ENCODE data around the gene STRN4.

The STRN4 gene

GRCh38 chr19:46727757-46728156, 18.5 kb downstream of the STRN4 start:
- in situ Hi-C loops (cut with MboI; ENCODE audit: low sequenced_read_pairs): no loop called here

DNA sequence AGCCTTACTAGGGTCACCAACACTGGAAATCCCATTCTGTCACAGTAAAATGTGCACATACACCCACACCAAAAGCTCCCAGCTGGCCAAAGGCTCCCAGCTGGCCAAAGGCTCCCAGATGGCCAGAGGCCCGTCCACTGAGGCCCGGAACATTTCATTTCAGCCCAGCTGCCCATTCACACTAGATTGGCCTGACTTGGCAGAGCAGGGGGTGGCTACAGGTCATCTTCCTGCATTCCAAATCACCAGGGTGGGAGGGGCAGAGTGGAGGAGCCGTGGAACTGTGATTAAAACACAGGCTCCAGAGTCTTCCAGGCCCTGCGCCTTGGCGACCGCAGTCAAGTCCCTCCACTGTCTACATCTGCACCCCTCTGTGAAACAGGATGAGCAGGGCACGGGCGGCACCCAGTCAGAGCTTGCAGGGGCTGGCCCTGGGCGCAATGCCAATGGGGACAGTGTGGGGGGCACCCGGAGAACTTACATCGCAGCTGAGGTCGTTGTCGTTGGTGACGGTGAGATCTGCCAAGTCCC, 19.2 kb downstream of the STRN4 start:
- in situ Hi-C loops (cut with MboI; ENCODE audit: low sequenced_read_pairs): no loop called here

DNA sequence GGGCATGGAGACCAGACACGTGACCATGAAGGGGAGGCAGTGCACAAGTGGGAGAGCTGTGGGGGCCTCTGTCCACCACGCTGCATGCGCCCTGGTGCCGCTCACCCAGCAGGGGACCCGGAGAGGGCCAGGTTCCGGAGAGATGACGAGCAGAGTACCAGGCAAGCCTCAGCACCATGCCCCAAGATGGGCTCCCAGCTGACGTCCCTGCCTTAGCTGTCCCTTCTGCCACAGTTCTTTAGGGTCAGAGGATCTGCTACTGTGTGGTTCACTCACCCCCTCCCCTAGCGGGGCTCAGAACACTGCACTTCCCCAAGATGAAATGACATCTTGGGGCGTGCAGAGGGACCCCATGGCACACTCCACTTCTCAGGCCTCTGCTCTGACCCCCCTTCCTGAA, 19.7 kb downstream of the STRN4 start:
- in situ Hi-C loops (cut with MboI; ENCODE audit: low sequenced_read_pairs): no loop called here

GRCh38 chr19:46725859-46726393, 20.3 kb downstream of the STRN4 start:
- in situ Hi-C loops (cut with MboI; ENCODE audit: low sequenced_read_pairs): no loop called here

- in situ Hi-C loops (cut with MboI; ENCODE audit: low sequenced_read_pairs): no loop called here
Measured at GRCh38 chr19:46725036-46725820, 21.0 kb downstream of the STRN4 start.

GRCh38 chr19:46724468-46724867, 21.8 kb downstream of the STRN4 start:
- in situ Hi-C loops (cut with MboI; ENCODE audit: low sequenced_read_pairs): no loop called here

DNA sequence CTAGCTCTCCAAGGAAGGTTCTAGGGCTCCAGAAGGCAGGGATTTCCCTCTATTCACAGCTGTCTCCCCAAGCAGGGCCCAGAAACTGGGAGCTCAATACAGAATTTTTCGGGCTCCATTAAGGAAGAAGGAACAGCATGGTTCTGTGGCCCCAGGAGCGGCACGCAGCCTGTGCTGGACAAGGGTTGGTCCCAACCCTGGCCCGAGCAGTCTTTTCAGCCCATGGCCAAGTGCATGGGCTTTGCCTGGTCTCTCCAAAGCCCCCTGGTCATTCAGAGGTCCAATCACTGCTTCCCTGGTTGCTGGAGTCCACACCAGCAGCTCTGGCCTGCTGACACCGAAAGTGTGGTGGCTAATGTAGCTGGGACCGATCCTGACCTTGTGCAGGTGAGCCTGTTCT, 22.8 kb downstream of the STRN4 start:
- in situ Hi-C loops (cut with MboI; ENCODE audit: low sequenced_read_pairs): no loop called here

DNA sequence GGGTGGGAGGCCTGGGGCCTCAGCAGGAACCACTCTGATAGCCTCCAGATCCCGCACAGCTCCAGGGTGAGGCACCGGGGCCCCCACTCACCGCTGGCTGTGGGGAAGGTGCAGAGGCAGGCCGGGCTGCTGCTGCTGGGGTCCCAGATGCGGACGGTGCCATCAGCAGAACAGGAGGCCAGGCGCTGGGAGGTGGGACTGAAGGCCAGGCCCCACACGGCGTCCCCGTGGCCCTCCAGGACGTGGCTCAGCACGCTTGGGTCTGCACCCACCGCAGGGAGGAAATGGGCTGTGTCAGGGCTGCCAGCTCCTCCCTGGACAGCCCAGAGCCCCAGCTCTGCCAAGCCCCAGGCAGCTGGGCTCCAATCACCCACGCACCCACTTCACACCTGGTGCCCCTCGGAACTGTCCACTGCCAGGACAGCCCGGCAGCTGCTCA, 23.2 kb downstream of the STRN4 start:
- in situ Hi-C loops (cut with MboI; ENCODE audit: low sequenced_read_pairs): no loop called here

DNA sequence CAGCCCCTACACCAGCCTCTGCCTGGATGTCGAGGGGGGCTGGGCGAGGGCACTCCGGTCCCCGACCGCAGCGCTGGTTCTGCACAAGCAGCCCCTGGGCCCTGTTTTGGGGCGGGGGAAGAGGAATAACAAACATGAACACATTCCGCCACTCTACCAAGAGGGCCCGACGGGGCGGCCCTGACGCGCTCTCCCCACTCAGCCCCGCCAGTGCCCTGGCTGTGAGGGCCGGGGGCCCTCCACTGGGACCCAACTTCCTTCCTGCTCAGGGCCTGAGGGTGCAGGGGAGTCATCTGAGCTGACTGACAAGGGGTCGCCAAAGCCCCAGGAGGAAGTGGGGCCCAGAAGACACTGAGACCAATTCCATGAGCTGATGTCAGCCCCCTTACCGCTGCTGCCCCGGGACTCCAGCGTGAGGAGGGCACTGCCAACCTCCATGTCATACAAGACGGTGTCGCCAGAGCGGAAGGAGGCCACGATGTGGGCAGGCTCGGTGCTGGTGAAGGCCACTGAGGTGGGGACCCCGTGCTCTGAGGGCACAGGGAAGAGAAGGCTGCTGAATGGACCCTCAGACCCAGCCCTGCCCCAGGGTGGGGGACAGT, 23.7 kb downstream of the STRN4 start:
- in situ Hi-C loops (cut with MboI; ENCODE audit: low sequenced_read_pairs): no loop called here

GRCh38 chr19:46722004-46722380, 24.3 kb downstream of the STRN4 start:
- in situ Hi-C loops (cut with MboI; ENCODE audit: low sequenced_read_pairs): no loop called here

DNA sequence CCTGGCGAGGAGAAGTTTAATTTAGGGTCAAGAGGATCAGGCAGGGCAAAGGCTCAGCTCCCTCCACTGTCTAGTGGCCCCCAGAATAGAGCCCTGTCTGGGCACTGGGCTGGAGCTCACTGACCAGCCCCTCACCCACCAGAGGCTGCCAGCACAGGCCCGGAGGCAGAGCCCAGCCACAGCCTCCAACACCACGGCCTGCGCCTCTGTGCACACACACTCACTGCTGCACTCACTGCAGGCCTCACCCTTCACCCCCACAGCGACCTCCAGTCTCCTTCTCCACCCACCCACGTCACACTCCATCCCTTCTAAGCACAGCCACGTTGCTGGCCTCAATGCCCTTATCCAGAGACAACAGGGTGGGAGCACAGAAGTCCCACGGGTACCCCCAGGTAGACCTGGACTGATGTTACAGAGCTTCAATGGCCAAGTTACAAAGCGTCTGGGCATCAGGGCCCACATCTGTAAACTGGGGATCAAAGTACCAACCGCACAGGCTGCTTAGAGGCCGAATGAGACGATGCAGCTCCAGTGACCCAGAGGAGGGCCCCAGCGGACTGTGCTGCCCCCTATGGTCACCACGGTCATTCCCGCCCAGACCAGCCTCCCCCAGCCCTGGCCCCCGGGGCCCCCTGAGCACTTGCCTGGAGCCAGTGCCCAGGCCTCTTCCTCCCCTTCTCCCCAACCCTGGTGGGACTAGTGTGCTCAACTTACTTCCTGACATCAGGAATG, 24.8 kb downstream of the STRN4 start:
- in situ Hi-C loops (cut with MboI; ENCODE audit: low sequenced_read_pairs): no loop called here

DNA sequence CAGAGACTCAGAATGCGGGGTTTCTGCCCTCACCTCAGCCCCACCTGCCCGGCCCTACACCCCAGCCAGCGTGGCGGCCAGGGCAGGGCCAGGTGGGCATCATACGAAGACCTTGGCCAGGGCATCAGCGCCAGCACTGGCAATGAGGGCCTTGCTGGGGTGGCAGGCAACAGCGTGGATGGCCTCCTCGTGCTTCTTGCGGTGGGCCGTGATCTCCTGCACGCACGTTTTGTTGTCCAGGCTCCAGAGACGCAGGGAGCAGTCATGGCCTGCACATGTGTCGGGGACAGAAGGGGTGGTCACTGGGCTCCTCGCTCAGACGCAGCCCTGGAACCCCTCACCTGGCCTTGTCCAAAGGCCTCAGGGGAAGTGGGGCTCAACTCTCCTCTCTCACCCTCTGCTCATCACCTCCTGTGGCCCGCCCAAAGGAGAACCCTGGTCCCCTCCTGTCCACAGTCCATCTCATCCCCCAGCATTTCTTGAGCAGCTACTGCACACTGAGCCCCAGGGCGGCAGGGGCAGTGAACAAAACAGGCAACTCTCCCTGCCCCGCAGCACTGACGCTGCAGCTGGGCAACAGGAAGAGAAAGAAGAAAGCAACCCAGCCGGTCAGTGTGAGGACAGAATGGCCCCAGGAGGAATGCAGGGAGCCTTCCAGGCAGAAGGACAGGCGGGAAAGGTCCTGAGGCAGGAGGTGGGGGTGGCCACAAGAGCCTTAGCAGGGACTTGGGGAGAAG, 25.6 kb downstream of the STRN4 start:
- in situ Hi-C loops (cut with MboI; ENCODE audit: low sequenced_read_pairs): no loop called here

DNA sequence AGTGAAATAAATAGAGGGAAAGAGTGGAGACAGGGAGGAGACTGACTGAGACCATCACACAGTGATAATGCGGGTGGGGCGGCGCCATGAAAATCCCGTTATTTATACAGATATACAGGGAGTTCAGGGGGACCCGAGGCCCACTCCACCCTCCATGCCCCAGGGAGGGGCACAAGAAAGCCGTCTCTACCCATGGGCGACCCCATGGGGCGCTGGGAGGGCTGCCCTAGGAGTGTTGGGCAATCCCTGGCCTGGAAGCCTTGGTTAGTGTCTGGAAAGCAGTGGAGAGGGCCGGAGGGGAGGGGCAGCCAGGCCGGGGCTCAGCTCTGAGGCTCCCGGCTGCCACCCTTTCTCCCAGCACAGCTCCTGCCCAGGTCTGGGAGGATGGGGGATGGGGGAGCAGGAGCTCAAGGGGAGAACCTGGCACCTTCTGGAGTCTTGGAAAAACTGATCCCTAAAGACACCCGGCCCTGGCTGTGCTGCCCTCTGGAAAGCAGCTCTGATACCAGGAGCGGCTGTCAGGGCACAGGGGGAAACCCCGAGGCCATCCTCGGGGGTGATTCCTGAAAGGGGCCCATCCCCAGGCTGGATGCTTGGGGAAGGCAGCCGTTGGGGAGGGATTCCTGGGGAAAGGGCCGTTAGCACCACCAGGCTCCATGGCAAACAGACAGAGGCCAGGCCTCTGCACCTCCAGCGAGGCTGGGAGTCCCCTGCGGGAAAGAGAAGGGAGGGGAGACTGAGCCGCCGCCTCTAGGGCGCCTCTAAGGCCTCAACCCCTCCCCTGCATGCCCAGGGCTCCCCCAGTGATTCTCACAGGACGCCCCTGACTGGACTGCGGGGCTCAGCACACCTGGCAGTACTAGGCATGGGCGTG, 26.4 kb downstream of the STRN4 start:
- in situ Hi-C loops (cut with MboI; ENCODE audit: low sequenced_read_pairs): no loop called here

DNA sequence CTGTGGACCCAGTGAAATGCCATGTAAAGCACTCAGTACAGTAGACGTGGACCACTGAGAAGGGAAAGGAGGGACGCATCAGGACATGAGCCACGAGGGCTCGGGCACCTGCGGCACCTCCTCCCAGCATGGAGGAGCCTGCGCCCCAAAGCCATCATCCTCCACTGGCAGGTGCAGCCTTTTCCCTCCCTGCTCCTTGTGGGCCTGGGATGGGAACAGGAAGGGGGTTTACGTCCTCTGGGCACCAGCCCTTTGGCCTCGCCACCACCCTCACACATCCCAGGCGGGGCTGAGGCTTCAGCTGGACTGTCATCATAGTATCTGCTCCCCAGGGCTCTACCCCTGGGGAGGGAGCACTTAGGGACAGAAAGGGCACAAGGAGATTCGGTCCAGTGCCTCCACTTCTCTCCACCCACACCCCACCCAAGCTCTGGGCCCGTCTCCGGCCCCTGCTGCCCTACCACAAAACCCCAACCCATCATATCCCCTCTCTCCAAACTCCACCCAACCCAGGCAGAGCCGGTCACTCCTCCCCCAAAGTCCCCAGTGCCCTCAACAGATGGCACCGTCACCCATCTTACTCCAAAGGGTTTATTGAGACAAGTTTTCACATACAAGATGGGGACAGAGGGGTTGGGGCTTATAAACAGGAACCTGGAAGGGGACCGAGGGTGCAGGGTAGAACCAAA, 27.2 kb downstream of the STRN4 start:
- in situ Hi-C loops (cut with MboI; ENCODE audit: low sequenced_read_pairs): no loop called here

DNA sequence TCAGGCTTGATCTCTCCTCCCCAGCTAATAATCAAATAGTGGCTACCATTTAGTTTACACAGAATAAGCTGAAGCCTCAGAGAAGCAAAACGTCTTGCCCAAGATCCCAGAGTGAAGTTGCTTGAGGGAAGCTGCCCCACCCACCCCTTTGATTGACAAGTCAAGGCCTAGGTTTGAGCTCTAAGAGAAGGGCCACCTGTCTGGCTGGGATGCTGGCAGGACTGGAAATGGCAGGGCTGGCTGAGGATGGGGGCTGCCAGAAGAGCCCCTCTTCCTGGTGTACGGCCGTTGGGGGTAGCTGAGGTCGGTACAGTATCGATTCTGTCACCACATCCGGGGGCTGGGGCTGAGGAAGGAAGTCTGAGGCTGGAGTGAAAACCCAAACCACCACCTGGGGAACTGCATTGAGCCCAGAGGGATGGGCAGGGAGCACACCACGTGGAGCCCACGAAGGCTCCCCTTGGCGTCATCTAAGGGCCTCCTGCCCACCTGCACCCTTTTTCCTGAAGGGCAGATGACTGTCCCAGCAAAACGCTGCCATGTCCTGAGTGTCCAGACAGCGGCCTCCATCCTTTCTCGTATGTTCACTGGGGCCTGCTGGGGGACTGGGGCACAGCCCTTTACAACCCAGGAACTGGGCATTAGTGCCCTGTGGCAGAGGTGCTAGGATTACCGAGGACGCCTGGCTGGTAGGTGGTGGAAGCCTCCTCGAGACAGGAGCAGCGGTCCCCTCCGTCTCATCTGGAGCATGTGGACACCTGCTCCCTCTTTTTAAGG, 27.9 kb downstream of the STRN4 start:
- in situ Hi-C loops (cut with MboI; ENCODE audit: low sequenced_read_pairs): no loop called here

- in situ Hi-C loops (cut with MboI; ENCODE audit: low sequenced_read_pairs): no loop called here
Measured at GRCh38 chr19:46717716-46718143, 28.5 kb downstream of the STRN4 start.

DNA sequence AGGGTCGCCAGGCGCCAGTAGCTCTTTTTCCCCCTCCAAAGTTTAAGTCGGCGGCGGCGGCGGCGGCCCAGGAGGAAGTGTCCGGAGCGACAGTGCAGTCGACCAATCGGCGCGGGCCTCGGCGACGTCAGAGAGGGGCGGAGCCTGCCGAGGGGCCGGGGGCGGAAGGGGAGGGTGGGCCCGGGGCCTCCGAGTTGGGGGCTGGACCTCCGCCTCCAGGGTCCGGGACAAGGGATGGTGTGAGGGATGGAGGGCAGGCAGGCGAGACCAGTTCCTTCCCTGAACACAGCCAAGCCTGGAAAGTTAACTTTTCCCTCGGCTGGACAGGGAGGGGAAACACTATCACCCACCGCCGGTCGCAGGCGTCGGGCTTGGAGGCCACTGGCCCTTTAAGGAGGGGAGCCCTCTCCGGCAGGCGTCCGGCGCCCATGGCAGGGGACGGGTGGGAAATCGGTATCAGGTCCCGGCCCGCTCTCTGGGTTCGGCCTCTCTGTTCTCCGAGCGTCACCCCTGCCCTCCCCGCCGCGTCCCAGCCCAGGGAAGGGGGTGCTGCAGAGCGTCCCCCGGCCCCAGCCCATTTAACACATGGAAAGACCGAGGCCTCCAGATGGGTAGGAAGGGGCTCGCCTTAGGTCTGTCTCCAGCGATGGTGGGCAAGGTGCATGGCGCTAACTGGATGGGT, 29.1 kb downstream of the STRN4 start, which contains the start of gene PRKD2:
Gene PRKD2 (minus strand): TSS at position 81 of the 682 bp plus-strand sequence. CDS start 744 bp downstream, outside the sequence.
- in situ Hi-C loops (cut with MboI; ENCODE audit: low sequenced_read_pairs): no loop called here

- in situ Hi-C loops (cut with MboI; ENCODE audit: low sequenced_read_pairs): no loop called here
Measured at GRCh38 chr19:46716672-46717033, 29.6 kb downstream of the STRN4 start.

Measured in HL-60/S4 treated with retinoic acid at 250 ng/mL for 4 days and 3 days (cell line).